IPS-18c (cell line): Measurements from ENCODE around the gene MRI1.
"Not testable (repeated sequence)": the region's sequence is repeated elsewhere in the genome, so short reads cannot be mapped to it uniquely, and the experiment has no call there.

Source experiments
- H3K4me3 ChIP-seq: 2 replicates; pipeline ENCODE4 v1.7.0; 2013; ENCODE audit warnings: low read depth, mild to moderate bottlenecking, low read length, moderate library complexity; ENCODE audit not compliant: insufficient read depth
- H3K9me3 ChIP-seq: one replicate; pipeline ENCODE4 v1.6.1; 2013; ENCODE audit warnings: mild to moderate bottlenecking, low read length, moderate library complexity; ENCODE audit not compliant: control insufficient read depth, insufficient read depth

The MRI1 gene

GRCh38 chr19:13753622-13754021, 10.7 kb upstream of the MRI1 start:
- H3K4me3 ChIP-seq, H3K9me3 ChIP-seq: not testable (repeated sequence)

GRCh38 chr19:13756210-13756609, 8.1 kb upstream of the MRI1 start:
- Histone ChIP-seq H3K4me3 (no peak overlapping the region), H3K9me3 (no peaks in the 10 kb centered on the region)

DNA sequence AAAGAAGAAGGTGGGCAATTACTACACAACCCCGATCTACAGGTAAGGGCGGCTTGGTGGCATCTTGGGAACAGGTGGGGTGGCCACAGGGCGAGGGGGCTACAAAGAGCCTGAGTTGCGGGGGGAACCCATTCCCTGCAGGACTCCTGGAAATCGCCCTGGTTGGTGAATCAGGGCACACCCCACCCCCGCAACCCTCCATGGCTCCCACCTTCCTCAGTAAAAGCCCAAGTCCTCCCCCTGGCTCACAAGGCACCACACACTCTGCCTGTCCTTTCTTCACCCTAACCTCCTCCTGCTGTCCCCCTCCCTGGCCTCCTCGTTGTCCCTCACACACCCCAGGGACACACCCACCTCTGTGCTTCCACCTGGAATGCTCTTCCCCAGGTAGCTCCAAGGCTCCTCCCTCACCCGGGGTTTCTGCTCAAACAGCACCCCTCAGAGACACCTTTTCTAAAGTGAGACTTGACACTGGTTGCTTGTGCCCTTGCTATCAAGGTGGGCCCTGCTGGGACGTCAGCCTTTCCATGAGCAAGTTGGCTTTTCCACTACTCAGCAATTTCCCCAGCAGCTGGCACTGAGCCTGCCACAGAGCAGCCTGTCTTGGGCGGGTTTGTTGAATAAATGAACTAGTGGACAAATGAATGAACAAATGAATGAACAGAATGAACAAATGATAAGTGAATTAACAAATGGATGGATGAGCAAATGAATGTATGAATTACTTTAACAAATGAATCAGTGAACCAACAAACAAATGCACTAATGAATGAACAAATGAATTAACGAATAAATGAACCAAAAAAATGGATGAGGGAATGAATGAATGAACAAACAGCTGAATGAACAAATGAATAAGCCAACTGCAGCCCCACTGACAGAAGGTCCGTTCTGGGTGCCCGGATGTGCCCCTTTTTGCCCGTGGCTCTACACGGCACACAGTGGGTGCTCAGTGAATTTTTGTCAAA, 6.2 kb upstream of the MRI1 start:
- Histone ChIP-seq H3K9me3 (no peaks in the 10 kb centered on the region), H3K4me3 (no peak overlapping the region)

DNA sequence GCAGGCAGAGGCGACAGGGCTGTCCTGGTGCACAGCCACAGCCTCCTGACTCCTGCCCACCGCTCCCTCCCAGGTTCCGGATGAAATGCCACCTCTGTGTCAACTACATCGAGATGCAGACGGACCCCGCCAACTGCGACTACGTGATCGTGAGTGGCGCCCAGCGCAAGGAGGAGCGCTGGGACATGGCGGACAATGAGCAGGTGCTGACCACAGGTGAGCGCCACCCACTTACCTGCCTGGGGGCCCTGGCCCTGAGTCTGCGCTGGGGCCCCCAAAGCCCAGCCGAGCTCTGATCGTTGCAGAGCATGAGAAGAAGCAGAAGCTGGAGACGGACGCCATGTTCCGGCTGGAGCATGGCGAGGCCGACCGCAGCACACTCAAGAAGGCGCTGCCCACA, 5.5 kb upstream of the MRI1 start:
- Histone ChIP-seq H3K4me3 (no peak overlapping the region), H3K9me3 (no peaks in the 10 kb centered on the region)

GRCh38 chr19:13761423-13761822, 2.9 kb upstream of the MRI1 start:
- H3K4me3 ChIP-seq, result no peak overlapping the region
- no peaks in the 10 kb centered on the region for H3K9me3 ChIP-seq

DNA sequence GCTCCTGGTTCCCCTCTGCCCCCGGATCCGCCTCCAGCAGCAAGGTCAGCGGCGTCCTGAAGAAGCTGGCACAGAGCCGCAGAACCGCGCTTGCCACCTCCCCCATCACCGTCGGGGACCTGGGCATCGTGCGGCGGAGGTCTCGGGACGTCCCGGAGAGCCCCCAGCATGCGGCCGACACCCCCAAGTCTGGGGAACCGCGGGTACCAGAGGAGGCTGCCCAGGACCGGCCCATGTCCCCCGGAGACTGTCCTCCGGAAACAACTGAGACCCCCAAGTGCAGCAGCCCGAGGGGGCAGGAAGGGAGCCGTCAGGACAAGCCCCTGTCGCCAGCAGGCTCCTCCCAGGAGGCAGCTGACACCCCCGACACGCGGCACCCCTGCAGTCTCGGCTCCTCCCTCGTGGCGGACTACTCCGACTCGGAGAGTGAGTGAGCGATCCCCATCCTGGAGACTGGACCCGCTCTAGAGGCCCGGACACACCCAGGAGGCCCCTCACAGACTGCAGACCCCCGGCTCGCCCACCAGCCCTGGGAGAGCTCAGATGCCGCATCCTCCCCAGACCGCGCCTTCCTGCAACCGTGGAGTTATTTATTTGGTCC, 1.6 kb upstream of the MRI1 start:
- no peaks in the 10 kb centered on the region for H3K9me3 ChIP-seq
- H3K4me3 ChIP-seq, result no peak overlapping the region

- H3K9me3 ChIP-seq, result no peaks in the 10 kb centered on the region
- H3K4me3 ChIP-seq, result no peak overlapping the region
Observed at GRCh38 chr19:13763265-13763664, 1.1 kb upstream of the MRI1 start.

GRCh38 chr19:13764821-13765394, 586 bp downstream of the MRI1 start:
- H3K4me3 ChIP-seq, result peak overlapping the region; percentile 60
- no peaks in the 10 kb centered on the region for H3K9me3 ChIP-seq

GRCh38 chr19:13765395-13766094, 1.2 kb downstream of the MRI1 start:
- H3K4me3 ChIP-seq, result peak overlapping the region; percentile 60
- no peaks in the 10 kb centered on the region for H3K9me3 ChIP-seq

DNA sequence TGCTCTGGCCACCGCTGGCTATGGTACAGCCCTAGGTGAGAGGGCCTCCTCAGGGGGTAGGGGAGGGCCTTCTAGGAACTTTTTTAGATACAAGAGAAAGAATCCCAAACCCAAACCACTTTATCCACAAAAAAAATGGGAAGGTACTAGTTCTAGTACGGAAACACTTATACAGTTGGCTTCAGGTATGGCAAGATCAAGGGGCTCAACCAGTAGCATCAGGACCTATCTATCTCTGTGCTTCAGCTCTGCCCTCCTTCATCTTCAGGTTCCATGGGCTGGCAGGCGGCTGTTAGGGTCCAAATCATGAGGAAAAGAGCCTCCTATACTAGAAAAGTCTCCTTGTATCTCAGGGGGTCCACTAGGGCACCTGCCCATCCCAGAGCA, 1.8 kb downstream of the MRI1 start:
- no peaks in the 10 kb centered on the region for H3K9me3 ChIP-seq
- no peak overlapping the region for H3K4me3 ChIP-seq

GRCh38 chr19:13768510-13768909, 4.2 kb downstream of the MRI1 start:
- Histone ChIP-seq H3K9me3 (no peaks in the 10 kb centered on the region), H3K4me3 (no peak overlapping the region)

DNA sequence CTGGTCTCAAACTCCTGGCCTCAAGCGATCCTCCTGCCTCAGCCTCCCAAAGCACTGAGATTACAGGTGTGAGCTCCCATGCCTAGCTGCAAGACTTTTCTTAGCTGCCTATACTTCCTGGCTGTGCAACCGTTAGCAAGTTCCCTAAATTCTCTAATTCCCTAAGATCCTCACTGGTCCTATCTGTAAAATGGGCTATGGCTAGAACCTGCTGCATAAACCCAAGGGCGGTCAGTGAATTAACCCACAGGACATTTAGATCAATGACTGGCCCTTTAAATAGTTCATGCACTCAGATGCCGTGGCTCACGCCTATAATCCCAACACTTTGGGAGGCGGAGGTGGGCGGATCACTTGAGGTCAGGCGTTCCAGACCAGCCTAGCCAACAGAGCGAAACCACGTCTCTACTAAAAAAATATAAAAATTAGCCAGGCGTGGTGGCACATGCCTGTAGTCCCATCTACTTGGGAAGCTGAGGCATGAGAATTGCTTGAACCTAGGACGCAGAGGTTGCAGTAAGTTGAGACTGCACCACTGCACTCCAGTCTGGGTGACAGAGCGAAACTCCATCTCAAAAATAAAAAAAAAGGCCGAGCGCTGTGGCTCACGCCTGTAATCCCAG, 5.8 kb downstream of the MRI1 start:
- Histone ChIP-seq H3K4me3 (no peak overlapping the region), H3K9me3 (no peaks in the 10 kb centered on the region)

DNA sequence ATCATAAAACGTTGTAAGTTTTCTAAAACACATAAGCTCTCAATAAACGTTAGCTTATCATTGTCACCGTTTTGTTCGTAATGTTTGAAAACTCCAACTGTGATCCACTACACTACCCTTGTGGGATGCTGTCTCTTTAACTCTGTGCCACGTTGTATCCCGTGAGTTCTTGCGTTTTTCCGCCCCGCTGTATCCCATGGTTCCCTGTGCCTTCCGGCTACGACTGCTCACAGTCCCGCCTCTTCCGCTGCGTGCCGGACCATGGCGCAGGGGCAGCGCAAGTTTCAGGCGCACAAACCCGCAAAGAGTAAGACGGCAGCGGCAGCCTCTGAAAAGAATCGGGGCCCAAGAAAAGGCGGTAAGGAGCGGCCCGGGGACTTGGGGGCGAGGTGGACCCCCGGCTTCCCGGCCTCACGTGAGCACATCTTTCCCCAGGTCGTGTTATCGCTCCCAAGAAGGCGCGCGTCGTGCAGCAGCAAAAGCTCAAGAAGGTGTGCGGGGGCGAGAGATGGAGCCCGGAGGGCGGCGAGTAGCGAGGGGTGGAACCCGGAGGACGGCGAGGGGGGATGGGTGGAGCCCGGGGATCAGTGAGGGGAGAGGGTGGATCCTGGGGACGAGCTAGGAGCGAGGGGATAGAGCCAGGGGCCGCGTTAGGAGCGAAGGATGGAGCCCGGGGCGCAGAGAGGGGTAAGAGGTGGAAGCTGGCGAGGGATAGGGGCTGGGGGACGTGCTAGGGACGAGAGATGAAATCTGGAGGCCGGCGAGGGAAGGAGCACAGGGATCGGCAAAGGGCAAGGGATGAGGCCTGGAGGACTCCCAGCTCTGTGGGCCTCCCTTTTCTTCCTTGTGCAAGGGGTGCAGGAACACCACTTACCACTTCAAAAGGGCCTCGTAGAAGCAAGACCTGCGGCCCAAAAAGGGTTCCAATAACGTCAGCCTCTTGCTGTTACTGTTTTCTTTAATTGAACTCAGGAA, 10.2 kb downstream of the MRI1 start, which contains the start of gene C19orf53:
C19orf53 (plus strand) TSS at position 240 of the 975 bp plus-strand sequence; CDS start at position 262, 22 bp downstream.
- peak within 1 kb of the TSS; percentile 97 for H3K4me3 ChIP-seq
- peaks cover 4% of the 10 kb centered on the region for H3K9me3 ChIP-seq

DNA sequence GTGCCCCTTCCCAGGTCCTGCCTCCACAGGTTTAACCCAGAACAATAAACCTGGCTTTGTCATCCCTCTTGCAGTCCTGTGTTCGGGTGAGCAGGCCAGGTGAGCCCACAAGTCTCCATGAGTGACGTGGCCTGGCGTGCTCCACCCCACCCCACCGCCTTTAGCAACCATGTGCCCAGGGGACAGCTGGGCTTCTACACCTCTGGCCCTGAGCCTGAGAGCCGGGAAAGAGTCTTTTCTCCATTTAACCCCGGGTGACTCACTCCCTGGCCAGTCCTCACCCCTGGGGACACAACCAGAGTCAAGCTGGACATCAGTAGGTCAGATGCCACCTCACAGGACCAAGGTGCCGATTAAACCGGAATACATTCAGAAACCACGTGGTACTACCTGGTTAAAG, 14.1 kb downstream of the MRI1 start:
- Histone ChIP-seq H3K4me3 (no peak overlapping the region), H3K9me3 (peaks cover 4% of the 10 kb centered on the region)

- Histone ChIP-seq H3K4me3 (no peak overlapping the region), H3K9me3 (peaks cover 4% of the 10 kb centered on the region)
Observed at GRCh38 chr19:13778847-13779246, 14.5 kb downstream of the MRI1 start.

DNA sequence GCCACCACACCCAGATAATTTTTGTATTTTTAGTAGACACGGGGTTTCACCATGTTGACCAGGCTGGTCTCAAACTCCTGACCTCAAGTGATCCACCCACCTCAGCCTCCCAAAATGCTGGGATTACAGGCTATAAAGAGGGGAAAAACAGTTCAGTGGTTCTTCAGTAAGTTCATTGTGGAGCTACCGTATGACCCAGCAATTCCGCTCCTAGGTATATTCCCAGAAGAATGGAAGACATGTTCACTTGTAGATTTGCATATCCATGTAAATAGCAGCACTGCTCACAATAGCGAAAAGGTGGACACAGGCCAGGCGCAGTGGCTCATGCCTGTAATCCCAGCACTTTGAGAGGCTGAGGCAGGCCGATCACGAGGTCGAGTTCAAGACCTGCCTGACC, 15.5 kb downstream of the MRI1 start:
- not testable (repeated sequence) for H3K4me3 ChIP-seq, H3K9me3 ChIP-seq
